ENCODE data around the gene LCLAT1.

GRCh38 chr2:30422444-30423040, 24.5 kb upstream of the LCLAT1 start:
- TF ChIP-seq EZH2phosphoT487 (IDR thresholded peaks at IDR 0.05; ENCODE audit: low read depth) = no peak
- no peak for TF ChIP-seq CTCF (IDR thresholded peaks at IDR 0.05; ENCODE audit: low read depth, low read length)

Data from OCI-LY3 (cell line).